HepG2 (cell line): ENCODE results near the gene CDK3. TPM values are rescaled to one million over a fixed set of nuclear protein-coding genes. Genes with fewer than 3 reads are reported as not detected.

Source experiments
- KDM1A ChIP-seq: IDR thresholded peaks from 2 replicates; pipeline ENCODE4 v1.6.1; 2016; ENCODE audit warnings: missing compliant biosample characterization
- KDM2A ChIP-seq: sonication (generic); formaldehyde crosslinking; IDR thresholded peaks from 2 replicates; pipeline ENCODE4 v1.4.0; 2020; ENCODE audit warnings: low read depth, missing genetic modification reagents, borderline replicate concordance
- MIXL1 ChIP-seq: IDR thresholded peaks from 2 replicates; pipeline ENCODE4 v1.6.1; 2016
- NCOA5 ChIP-seq: sonication (generic); formaldehyde crosslinking; IDR thresholded peaks from 2 replicates; pipeline ENCODE4 v1.4.0; 2020; ENCODE audit warnings: missing genetic modification reagents
- NKX3-1 ChIP-seq: sonication (generic); formaldehyde crosslinking; IDR thresholded peaks from 2 replicates; pipeline ENCODE4 v1.5.0; 2020; ENCODE audit warnings: missing genetic modification reagents
- ZBTB42 ChIP-seq: sonication (generic); formaldehyde crosslinking; IDR thresholded peaks from 2 replicates; pipeline ENCODE4 v1.5.0; 2020; ENCODE audit warnings: mild to moderate bottlenecking, missing genetic modification reagents
- ZKSCAN8 ChIP-seq: IDR thresholded peaks from 2 replicates; pipeline ENCODE4 v1.6.1; 2016; ENCODE audit warnings: borderline replicate concordance, missing genetic modification reagents, missing compliant biosample characterization
- ZNF33B ChIP-seq: sonication (generic); formaldehyde crosslinking; IDR thresholded peaks from 2 replicates; pipeline ENCODE4 v1.5.1; 2020; ENCODE audit warnings: mild to moderate bottlenecking, missing genetic modification reagents
- ZNF354B ChIP-seq: sonication (generic); formaldehyde crosslinking; IDR thresholded peaks from 2 replicates; pipeline ENCODE4 v1.8.0; 2022; ENCODE audit warnings: mild to moderate bottlenecking, missing genetic modification reagents
- ZNF446 ChIP-seq: sonication (generic); formaldehyde crosslinking; IDR thresholded peaks from 2 replicates; pipeline ENCODE4 v1.5.0; 2020; ENCODE audit warnings: mild to moderate bottlenecking, missing genetic modification reagents
- ZSCAN20 ChIP-seq: sonication (generic); formaldehyde crosslinking; IDR thresholded peaks from 2 replicates; pipeline ENCODE4 v1.4.0; 2020; ENCODE audit warnings: missing genetic modification reagents, mild to moderate bottlenecking, borderline replicate concordance
- ZSCAN9 ChIP-seq: IDR thresholded peaks from 2 replicates; pipeline ENCODE4 v1.6.1; 2016; ENCODE audit warnings: borderline replicate concordance
- polyA plus RNA-seq, 8 experiments: library from polyadenylated mRNA; depleted of rRNA in 3 of 8; stranded (reverse) in 7 of 8; unstranded in 1 of 8; fragments of >200 nt; fragmentation: Illumina TruSeq in 4 of 8; extraction: Trizol in 4 of 8; gene quantifications; 2 replicates each; pipeline versions ENCODE4 v1.2.1 to v1.2.3, GENCODE V29; 2011 to 2016; ENCODE audit warnings: low read depth in 4 of 8, missing spikeins in 1 of 8, mixed read lengths in 1 of 8; ENCODE audit not compliant: insufficient read depth in 1 of 8
- total RNA-seq, 5 experiments: library from RNA; depleted of rRNA; stranded (reverse); fragments of >200 nt; fragmentation: Illumina TruSeq; extraction: Trizol; gene quantifications; 2 replicates each; pipeline ENCODE4 v1.2.3, GENCODE V29; 2016; ENCODE audit warnings: low read depth in 1 of 5
- TF ChIP-seq, protein P1 (sequence below): sonication (generic); formaldehyde crosslinking; IDR thresholded peaks from 2 replicates; pipeline ENCODE4 v1.9.0; 2022; ENCODE audit warnings: low read depth, missing genetic modification reagents
- TF ChIP-seq, protein P2 (sequence below): sonication (generic); formaldehyde crosslinking; conservative IDR thresholded peaks from 2 replicates; pipeline ENCODE4 v1.4.0; 2020; ENCODE audit warnings: missing genetic modification reagents
- TF ChIP-seq, protein P3 (sequence below): IDR thresholded peaks from 2 replicates; pipeline ENCODE4 v1.6.1; 2016; ENCODE audit warnings: missing compliant biosample characterization, missing genetic modification reagents, borderline replicate concordance
- TF ChIP-seq, protein P4 (sequence below): sonication (generic); formaldehyde crosslinking; conservative IDR thresholded peaks from 2 replicates; pipeline ENCODE4 v1.8.0; 2022; ENCODE audit warnings: low read depth, missing genetic modification reagents
- TF ChIP-seq, protein P5 (sequence below): sonication (generic); formaldehyde crosslinking; conservative IDR thresholded peaks from 2 replicates; pipeline ENCODE4 v1.8.0; 2022; ENCODE audit warnings: mild to moderate bottlenecking, moderate library complexity, missing genetic modification reagents

The CDK3 gene
- total and polyA plus RNA-seq, 2 of the 13 experiments (the other 11 are each of a cell fraction or from before 2014, with no cell fraction given), result 5.8 to 11.4 TPM

DNA sequence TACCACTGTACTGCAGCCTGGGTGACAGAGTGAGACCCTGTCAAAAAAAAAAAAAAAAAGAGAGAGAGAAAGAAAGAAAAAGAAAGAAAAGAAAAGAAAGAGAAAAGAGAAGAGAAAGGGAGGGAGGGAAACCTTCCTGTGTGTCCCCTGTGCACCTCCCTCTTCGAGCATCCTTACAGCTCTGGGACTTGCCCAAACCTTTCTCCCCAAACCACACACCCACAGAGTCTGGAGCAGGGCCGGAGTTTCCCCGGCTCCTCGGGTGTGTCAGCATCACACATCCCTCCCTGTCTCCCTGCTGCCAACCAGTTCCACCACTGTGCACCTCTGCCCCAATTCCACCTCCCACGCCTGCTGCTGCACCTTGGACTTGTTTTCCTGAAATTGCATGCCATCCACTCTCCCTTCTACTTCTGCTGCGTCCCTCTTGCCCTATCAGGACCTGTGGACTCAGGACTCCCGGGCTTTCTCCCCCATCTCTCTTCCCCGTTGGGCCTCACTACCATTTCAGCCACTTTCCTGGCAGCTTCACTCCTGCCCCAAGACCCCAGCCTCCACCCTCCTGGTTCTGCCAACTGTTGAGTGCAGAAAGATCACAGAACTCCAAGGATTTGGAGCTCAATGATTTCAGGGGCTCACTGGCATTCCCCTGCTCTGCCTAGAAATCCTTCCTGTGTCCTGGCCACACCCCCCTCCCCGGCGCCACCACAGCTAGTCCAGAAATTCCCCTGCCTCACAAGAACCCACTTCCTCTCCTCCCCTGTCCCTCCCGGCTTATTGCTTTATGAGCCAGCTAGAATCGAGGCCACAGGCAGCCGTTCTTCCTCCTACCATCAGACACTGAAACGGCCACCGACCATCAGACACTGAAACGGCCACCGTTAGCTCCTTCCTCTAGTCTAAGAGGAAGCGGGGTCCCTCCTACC is 3.7 kb upstream of the CDK3 start (continued):
- TF ChIP-seq ZBTB42 (CRISPR knock-in tag) (0 out of 2 replicates have a peak, but pooled peaks have one; percentile 24), ZSCAN20 (CRISPR knock-in tag) (0 out of 2 replicates have a peak, but pooled peaks have one; percentile 51), KDM2A (peak; percentile 66; the same call in 1 of the 2 replicates), MIXL1 (CRISPR knock-in tag) (peak; percentile 87; the same call in 1 of the 2 replicates), ZNF446 (CRISPR knock-in tag) (no peak), NCOA5 (no peak), ZNF33B (CRISPR knock-in tag) (peak; percentile 36; the same call in 1 of the 2 replicates), ZSCAN9 (peak; percentile 92), ZKSCAN8 (CRISPR knock-in tag) (peak; percentile 85; the same call in 1 of the 2 replicates), NKX3-1 (0 out of 2 replicates have a peak, but pooled peaks have one; percentile 29), KDM1A (CRISPR knock-in tag) (peak; percentile 50; the same call in 1 of the 2 replicates), ZNF354B (CRISPR knock-in tag) (peak; percentile 46; the same call in 1 of the 2 replicates)
- TF ChIP-seq, protein P1, sequence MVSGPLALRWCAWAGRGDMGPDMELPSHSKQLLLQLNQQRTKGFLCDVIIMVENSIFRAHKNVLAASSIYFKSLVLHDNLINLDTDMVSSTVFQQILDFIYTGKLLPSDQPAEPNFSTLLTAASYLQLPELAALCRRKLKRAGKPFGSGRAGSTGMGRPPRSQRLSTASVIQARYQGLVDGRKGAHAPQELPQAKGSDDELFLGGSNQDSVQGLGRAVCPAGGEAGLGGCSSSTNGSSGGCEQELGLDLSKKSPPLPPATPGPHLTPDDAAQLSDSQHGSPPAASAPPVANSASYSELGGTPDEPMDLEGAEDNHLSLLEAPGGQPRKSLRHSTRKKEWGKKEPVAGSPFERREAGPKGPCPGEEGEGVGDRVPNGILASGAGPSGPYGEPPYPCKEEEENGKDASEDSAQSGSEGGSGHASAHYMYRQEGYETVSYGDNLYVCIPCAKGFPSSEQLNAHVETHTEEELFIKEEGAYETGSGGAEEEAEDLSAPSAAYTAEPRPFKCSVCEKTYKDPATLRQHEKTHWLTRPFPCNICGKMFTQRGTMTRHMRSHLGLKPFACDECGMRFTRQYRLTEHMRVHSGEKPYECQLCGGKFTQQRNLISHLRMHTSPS (CRISPR knock-in tag), result peak; percentile 97
- TF ChIP-seq, protein P2, sequence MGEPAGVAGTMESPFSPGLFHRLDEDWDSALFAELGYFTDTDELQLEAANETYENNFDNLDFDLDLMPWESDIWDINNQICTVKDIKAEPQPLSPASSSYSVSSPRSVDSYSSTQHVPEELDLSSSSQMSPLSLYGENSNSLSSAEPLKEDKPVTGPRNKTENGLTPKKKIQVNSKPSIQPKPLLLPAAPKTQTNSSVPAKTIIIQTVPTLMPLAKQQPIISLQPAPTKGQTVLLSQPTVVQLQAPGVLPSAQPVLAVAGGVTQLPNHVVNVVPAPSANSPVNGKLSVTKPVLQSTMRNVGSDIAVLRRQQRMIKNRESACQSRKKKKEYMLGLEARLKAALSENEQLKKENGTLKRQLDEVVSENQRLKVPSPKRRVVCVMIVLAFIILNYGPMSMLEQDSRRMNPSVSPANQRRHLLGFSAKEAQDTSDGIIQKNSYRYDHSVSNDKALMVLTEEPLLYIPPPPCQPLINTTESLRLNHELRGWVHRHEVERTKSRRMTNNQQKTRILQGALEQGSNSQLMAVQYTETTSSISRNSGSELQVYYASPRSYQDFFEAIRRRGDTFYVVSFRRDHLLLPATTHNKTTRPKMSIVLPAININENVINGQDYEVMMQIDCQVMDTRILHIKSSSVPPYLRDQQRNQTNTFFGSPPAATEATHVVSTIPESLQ (CRISPR knock-in tag), result 0 out of 2 replicates have a peak, but pooled peaks have one; percentile 61
- TF ChIP-seq, protein P3, sequence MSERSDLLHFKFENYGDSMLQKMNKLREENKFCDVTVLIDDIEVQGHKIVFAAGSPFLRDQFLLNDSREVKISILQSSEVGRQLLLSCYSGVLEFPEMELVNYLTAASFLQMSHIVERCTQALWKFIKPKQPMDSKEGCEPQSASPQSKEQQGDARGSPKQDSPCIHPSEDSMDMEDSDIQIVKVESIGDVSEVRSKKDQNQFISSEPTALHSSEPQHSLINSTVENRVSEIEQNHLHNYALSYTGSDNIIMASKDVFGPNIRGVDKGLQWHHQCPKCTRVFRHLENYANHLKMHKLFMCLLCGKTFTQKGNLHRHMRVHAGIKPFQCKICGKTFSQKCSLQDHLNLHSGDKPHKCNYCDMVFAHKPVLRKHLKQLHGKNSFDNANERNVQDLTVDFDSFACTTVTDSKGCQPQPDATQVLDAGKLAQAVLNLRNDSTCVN (CRISPR knock-in tag), result peak; percentile 66; the same call in 1 of the 2 replicates
- TF ChIP-seq, protein P4, sequence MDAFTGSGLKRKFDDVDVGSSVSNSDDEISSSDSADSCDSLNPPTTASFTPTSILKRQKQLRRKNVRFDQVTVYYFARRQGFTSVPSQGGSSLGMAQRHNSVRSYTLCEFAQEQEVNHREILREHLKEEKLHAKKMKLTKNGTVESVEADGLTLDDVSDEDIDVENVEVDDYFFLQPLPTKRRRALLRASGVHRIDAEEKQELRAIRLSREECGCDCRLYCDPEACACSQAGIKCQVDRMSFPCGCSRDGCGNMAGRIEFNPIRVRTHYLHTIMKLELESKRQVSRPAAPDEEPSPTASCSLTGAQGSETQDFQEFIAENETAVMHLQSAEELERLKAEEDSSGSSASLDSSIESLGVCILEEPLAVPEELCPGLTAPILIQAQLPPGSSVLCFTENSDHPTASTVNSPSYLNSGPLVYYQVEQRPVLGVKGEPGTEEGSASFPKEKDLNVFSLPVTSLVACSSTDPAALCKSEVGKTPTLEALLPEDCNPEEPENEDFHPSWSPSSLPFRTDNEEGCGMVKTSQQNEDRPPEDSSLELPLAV, result no peak
- TF ChIP-seq, protein P5, sequence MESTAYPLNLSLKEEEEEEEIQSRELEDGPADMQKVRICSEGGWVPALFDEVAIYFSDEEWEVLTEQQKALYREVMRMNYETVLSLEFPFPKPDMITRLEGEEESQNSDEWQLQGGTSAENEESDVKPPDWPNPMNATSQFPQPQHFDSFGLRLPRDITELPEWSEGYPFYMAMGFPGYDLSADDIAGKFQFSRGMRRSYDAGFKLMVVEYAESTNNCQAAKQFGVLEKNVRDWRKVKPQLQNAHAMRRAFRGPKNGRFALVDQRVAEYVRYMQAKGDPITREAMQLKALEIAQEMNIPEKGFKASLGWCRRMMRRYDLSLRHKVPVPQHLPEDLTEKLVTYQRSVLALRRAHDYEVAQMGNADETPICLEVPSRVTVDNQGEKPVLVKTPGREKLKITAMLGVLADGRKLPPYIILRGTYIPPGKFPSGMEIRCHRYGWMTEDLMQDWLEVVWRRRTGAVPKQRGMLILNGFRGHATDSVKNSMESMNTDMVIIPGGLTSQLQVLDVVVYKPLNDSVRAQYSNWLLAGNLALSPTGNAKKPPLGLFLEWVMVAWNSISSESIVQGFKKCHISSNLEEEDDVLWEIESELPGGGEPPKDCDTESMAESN (CRISPR knock-in tag), result no peak
